ENCODE data around the gene AGAP1.

Gene AGAP1

DNA sequence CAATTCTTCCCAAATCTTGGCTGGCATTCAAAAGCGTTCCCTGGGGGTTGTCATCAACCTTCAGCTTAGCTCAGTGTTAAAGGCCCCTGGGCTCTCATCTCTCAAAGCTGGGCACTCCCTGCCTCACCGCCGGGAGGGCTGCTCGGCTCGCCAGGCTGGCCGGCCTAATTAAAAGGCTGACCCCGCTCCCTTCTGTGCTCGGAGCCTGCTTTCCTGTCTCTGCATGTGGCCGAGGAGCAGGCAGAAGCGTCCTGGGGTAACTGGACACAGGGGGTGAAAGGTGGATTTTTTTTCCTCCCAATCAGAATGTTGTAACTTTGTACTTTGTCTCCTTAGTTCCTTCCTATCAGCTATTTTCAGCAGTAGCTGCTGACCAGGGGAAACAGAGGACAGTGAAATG is 443.2 kb downstream of the AGAP1 start:
- Histone ChIP-seq H3K4me3 (ENCODE audit: low read length) (no peak overlapping the region), H3K4me1 (ENCODE audit: control insufficient read depth, low read length) (no peaks in the 10 kb centered on the region), H3F3A (ENCODE audit: control insufficient read depth, insufficient read depth) (no peaks in the 10 kb centered on the region), H3K27me3 (ENCODE audit: control insufficient read depth, low read length) (no peaks in the 10 kb centered on the region), H3K9me3 (ENCODE audit: control insufficient read depth, insufficient read depth, low read length) (no peaks in the 10 kb centered on the region; the same call in 1 of the 2 replicates), H3K36me3 (ENCODE audit: control insufficient read depth, low read length) (no peaks in the 10 kb centered on the region), H3K27ac (ENCODE audit: low read depth, low read length) (no peak overlapping the region), H3K79me2 (ENCODE audit: control insufficient read depth, low read length) (no peaks in the 10 kb centered on the region), H3K9me2 (replicated peaks; ENCODE audit: control insufficient read depth, low read length) (no peaks in the 10 kb centered on the region), H3K4me2 (ENCODE audit: low read length) (no peak overlapping the region), H4K20me1 (ENCODE audit: control insufficient read depth, insufficient read depth, low read depth, low read length) (no peaks in the 10 kb centered on the region)
- TF ChIP-seq EZH2phosphoT487 (IDR thresholded peaks at IDR 0.05; ENCODE audit: borderline replicate concordance, low read length) (no peak), CTCF (IDR thresholded peaks at IDR 0.05; ENCODE audit: low read depth, low read length, poor library complexity, severe bottlenecking) (no peak)

GRCh38 chr2:235937526-235937925 is 443.7 kb downstream of the AGAP1 start:
- Histone ChIP-seq H3K4me3 (ENCODE audit: low read length) (no peak overlapping the region), H3K4me2 (ENCODE audit: low read length) (no peak overlapping the region), H3K36me3 (ENCODE audit: control insufficient read depth, low read length) (no peaks in the 10 kb centered on the region)

DNA sequence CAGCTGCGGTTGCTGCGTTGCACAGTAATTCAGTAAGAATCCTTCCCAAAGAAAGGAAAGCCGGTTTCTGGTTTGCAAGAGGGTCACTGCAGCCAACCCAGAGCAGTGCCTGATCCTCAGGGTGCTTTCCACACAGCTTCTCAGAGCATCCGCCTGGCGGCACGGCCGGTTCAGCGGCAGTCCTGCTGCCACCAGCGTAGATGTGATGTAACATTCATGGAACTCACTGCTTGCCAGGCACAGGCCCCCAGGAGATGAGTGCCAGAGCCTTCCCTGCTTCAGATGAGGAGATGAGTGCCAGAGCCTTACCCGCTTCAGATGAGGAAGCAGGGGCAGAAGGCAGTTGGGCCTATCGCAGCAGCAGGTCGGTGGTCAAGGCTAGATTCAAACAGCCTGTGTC is 444.1 kb downstream of the AGAP1 start:
- H3K4me2 ChIP-seq (ENCODE audit: low read length), result no peak overlapping the region
- no peak overlapping the region for H3K4me3 ChIP-seq (ENCODE audit: low read length)
- H3K27me3 ChIP-seq (ENCODE audit: control insufficient read depth, low read length), result no peaks in the 10 kb centered on the region
- no peaks in the 10 kb centered on the region for H3F3A ChIP-seq (ENCODE audit: control insufficient read depth, insufficient read depth)
- no peaks in the 10 kb centered on the region for H3K79me2 ChIP-seq (ENCODE audit: control insufficient read depth, low read length)
- H3K36me3 ChIP-seq (ENCODE audit: control insufficient read depth, low read length), result no peaks in the 10 kb centered on the region
- no peak overlapping the region for H3K27ac ChIP-seq (ENCODE audit: low read depth, low read length)
- no peak for TF ChIP-seq CTCF (IDR thresholded peaks at IDR 0.05; ENCODE audit: low read depth, low read length, poor library complexity, severe bottlenecking)
- TF ChIP-seq EZH2phosphoT487 (IDR thresholded peaks at IDR 0.05; ENCODE audit: borderline replicate concordance, low read length), result no peak
- no peaks in the 10 kb centered on the region; the same call in 1 of the 2 replicates for H3K9me3 ChIP-seq (ENCODE audit: control insufficient read depth, insufficient read depth, low read length)
- H3K9me2 ChIP-seq (replicated peaks; ENCODE audit: control insufficient read depth, low read length), result no peaks in the 10 kb centered on the region
- no peaks in the 10 kb centered on the region for H4K20me1 ChIP-seq (ENCODE audit: control insufficient read depth, insufficient read depth, low read depth, low read length)
- H3K4me1 ChIP-seq (ENCODE audit: control insufficient read depth, low read length), result no peaks in the 10 kb centered on the region

More at GRCh38 chr2:235937526-235937925, 443.7 kb downstream of the AGAP1 start:
- H3K79me2 ChIP-seq (ENCODE audit: control insufficient read depth, low read length), result no peaks in the 10 kb centered on the region
- no peaks in the 10 kb centered on the region for H3K27me3 ChIP-seq (ENCODE audit: control insufficient read depth, low read length)
- H3K27ac ChIP-seq (ENCODE audit: low read depth, low read length), result no peak overlapping the region
- no peaks in the 10 kb centered on the region for H3K4me1 ChIP-seq (ENCODE audit: control insufficient read depth, low read length)
- no peaks in the 10 kb centered on the region for H3K9me2 ChIP-seq (replicated peaks; ENCODE audit: control insufficient read depth, low read length)
- H3F3A ChIP-seq (ENCODE audit: control insufficient read depth, insufficient read depth), result no peaks in the 10 kb centered on the region
- no peak for TF ChIP-seq EZH2phosphoT487 (IDR thresholded peaks at IDR 0.05; ENCODE audit: borderline replicate concordance, low read length)
- TF ChIP-seq CTCF (IDR thresholded peaks at IDR 0.05; ENCODE audit: low read depth, low read length, poor library complexity, severe bottlenecking), result no peak
- H4K20me1 ChIP-seq (ENCODE audit: control insufficient read depth, insufficient read depth, low read depth, low read length), result no peaks in the 10 kb centered on the region
- no peaks in the 10 kb centered on the region; the same call in 1 of the 2 replicates for H3K9me3 ChIP-seq (ENCODE audit: control insufficient read depth, insufficient read depth, low read length)

Data from DOHH2 (cell line).